Panc1 (cell line): ENCODE measurements around the gene ZBTB4. TPM values are rescaled to one million over a fixed set of nuclear protein-coding genes. Genes with fewer than 3 reads are reported as not detected.

Source experiments
- ATAC-seq: fragments of 200-7000 bp; cut with Tn5 transposase; 2 replicates; pipeline ENCODE4 v1.9.1; 2020; ENCODE audit warnings: mild to moderate bottlenecking, moderate library complexity
- BruUV-seq: library from RNA; stranded (reverse); fragments of 400-500 nt; replicated peaks from 2 replicates; lab custom pipeline; 2021; lab: Mats Ljungman, UMichigan
- CTCF ChIA-PET: fragments of 300-600 bp; sonication (Branson Sonifier 250); formaldehyde crosslinking; loops from one replicate; lab custom pipeline; 2022; ENCODE audit warnings: antibody characterized with exemption; lab: Charles Lee
- POLR2A ChIA-PET: fragments of 300-600 bp; sonication (Branson Sonifier 250); formaldehyde crosslinking; loops from one replicate; lab custom pipeline; 2022; ENCODE audit warnings: antibody characterized with exemption; lab: Charles Lee
- DNase-seq: peaks from one replicate; pipeline ENCODE4 v3.0.0-alpha.2; 2010; ENCODE audit warnings: low read depth, low spot score
- H3K27ac ChIP-seq: 2 replicates; pipeline ENCODE4 v1.5.1; 2011; ENCODE audit warnings: mild to moderate bottlenecking, low read length, inconsistent platforms
- H3K27me3 ChIP-seq: fragments of 200-500 bp; sonication (Bioruptor generic); 2 replicates; pipeline ENCODE4 v1.6.0; 2014; ENCODE audit warnings: low read length, inconsistent platforms; ENCODE audit not compliant: control insufficient read depth, insufficient read depth
- H3K36me3 ChIP-seq: fragments of 200-500 bp; sonication (Bioruptor generic); 2 replicates; pipeline ENCODE4 v1.5.1; 2014; ENCODE audit warnings: inconsistent platforms, mild to moderate bottlenecking, low read length, moderate library complexity; ENCODE audit not compliant: control insufficient read depth, insufficient read depth
- H3K4me1 ChIP-seq: 2 replicates; pipeline ENCODE4 v1.5.1; 2011; ENCODE audit warnings: inconsistent platforms, mild to moderate bottlenecking, low read length, moderate library complexity; ENCODE audit not compliant: control insufficient read depth, insufficient read depth
- H3K4me3 ChIP-seq, 2 experiments: 2 replicates each; pipeline ENCODE4 v1.5.1; 2011 to 2012; ENCODE audit warnings: low read depth in 2 of 2, low read length in 2 of 2, mild to moderate bottlenecking in 2 of 2, inconsistent platforms in 1 of 2, moderate library complexity in 1 of 2
- H3K9me3 ChIP-seq: fragments of 200-500 bp; sonication (Bioruptor generic); 2 replicates; pipeline ENCODE4 v1.5.1; 2014; ENCODE audit warnings: low read depth, mild to moderate bottlenecking, inconsistent platforms, low read length, moderate library complexity; ENCODE audit not compliant: control insufficient read depth, insufficient read depth
- POLR2AphosphoS5 ChIP-seq: IDR thresholded peaks from 2 replicates; pipeline ENCODE4 v1.6.1; 2012; ENCODE audit warnings: mild to moderate bottlenecking, low read depth, low read length, moderate library complexity
- SIN3A ChIP-seq: IDR thresholded peaks from 2 replicates; pipeline ENCODE4 v1.6.1; 2012; ENCODE audit warnings: low read depth, mild to moderate bottlenecking, low read length, moderate library complexity, borderline replicate concordance; ENCODE audit not compliant: insufficient read depth
- TCF7L2 ChIP-seq: IDR thresholded peaks from 2 replicates; pipeline ENCODE4 v1.6.1; 2011; ENCODE audit warnings: mild to moderate bottlenecking, low read depth, low read length, inconsistent platforms
- in situ Hi-C: cut with HindIII; loops from 2 replicates; pipeline ENCODE4 v1.10.0; 2016; ENCODE audit warnings: low sequenced_read_pairs, low pct_unique_long_range_greater_than_20kb
- intact Hi-C: fragments of 100-400 bp; cut with micrococcal nuclease; formaldehyde crosslinking; loops from one replicate; pipeline ENCODE4 v1.10.0; 2022; ENCODE audit not compliant: unreplicated experiment
- total RNA-seq: library from RNA; stranded (reverse); gene quantifications from one replicate; pipeline ENCODE4 v1.2.1, GENCODE V29; 2021; ENCODE audit not compliant: unreplicated experiment
- TF ChIP-seq, protein P1 (sequence below), 2 experiments: IDR thresholded peaks; 2 replicates each; pipeline ENCODE4 v1.6.1; 2011 to 2012; ENCODE audit warnings: low read depth in 2 of 2, control low read depth in 1 of 2, low read length in 1 of 2, mild to moderate bottlenecking in 1 of 2, moderate library complexity in 1 of 2; ENCODE audit not compliant: insufficient read depth in 1 of 2
- TF ChIP-seq, protein P2 (sequence below): fragments of 450-650 bp; IDR thresholded peaks from 2 replicates; pipeline ENCODE4 v1.5.1; 2017; ENCODE audit warnings: mild to moderate bottlenecking

Gene ZBTB4
- total RNA-seq, 1 experiment from 2014 or later = 24.9 TPM

DNA sequence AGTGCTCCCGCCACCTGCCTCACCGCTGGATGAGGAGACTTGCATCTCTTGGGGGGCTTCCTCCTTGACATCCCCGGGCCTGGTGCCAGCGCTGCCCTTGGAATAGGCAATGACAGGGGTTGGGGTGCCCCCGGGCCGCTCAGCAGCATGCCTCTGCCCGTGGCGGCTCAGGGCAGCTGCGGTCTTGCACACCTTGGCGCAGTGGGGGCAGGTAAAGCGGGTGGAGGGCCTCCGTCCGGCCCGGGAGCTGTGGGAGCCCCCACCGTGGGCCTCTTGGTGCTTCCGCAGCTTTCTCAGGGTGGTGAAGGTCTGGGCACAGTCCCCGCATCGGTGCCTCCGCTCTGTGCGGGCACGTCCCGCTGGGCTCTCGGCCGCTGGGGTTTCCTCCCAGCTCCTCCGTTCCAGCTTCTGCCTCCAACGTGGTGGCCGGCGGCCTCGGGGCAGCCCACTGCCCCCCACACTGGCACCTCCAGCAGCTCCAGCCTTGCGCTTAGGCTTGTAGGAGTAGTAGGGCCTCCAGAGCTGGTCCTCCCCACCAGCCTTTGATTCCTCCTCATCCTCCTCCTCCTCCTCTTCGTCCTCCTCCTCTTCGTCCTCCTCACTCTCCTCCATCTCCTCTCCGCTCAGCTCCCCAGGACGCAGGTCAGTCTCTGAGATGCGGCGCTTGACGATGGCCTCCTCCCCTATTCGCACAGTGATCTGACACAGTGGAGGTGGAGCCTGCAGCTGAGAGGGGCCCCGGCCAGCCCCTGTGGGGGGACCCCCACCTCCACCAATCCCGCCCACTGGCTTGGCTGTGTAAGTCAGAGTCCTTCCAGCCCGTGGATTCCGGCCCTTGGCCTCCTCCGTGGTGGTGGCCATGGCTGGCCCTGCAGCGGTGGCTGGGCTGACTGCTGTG is 16.7 kb downstream of the ZBTB4 start:
- in situ Hi-C loops = no loop called here
- Histone ChIP-seq H3K4me3 (no peak overlapping the region), H3K4me1 (peaks cover 9% of the 10 kb centered on the region; the same call in 1 of the 2 replicates), H3K9me3 (no peaks in the 10 kb centered on the region), H3K27ac (no peak overlapping the region), H3K36me3 (no peaks in the 10 kb centered on the region), H3K27me3 (no peaks in the 10 kb centered on the region)
- ChIA-PET POLR2A (no interaction called here), CTCF (no interaction called here)
- BruUV-seq = no TSS peak
- ATAC-seq = no peak
- TF ChIP-seq, protein P1, sequence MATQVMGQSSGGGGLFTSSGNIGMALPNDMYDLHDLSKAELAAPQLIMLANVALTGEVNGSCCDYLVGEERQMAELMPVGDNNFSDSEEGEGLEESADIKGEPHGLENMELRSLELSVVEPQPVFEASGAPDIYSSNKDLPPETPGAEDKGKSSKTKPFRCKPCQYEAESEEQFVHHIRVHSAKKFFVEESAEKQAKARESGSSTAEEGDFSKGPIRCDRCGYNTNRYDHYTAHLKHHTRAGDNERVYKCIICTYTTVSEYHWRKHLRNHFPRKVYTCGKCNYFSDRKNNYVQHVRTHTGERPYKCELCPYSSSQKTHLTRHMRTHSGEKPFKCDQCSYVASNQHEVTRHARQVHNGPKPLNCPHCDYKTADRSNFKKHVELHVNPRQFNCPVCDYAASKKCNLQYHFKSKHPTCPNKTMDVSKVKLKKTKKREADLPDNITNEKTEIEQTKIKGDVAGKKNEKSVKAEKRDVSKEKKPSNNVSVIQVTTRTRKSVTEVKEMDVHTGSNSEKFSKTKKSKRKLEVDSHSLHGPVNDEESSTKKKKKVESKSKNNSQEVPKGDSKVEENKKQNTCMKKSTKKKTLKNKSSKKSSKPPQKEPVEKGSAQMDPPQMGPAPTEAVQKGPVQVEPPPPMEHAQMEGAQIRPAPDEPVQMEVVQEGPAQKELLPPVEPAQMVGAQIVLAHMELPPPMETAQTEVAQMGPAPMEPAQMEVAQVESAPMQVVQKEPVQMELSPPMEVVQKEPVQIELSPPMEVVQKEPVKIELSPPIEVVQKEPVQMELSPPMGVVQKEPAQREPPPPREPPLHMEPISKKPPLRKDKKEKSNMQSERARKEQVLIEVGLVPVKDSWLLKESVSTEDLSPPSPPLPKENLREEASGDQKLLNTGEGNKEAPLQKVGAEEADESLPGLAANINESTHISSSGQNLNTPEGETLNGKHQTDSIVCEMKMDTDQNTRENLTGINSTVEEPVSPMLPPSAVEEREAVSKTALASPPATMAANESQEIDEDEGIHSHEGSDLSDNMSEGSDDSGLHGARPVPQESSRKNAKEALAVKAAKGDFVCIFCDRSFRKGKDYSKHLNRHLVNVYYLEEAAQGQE (IDR thresholded peaks at IDR 0.05; ENCODE audit: insufficient read depth in 1 of 2, low read depth in 2 of 2, low read length in 1 of 2) = no peak
- no peak for TF ChIP-seq POLR2AphosphoS5
- no peak for TF ChIP-seq SIN3A
- TF ChIP-seq, protein P2, sequence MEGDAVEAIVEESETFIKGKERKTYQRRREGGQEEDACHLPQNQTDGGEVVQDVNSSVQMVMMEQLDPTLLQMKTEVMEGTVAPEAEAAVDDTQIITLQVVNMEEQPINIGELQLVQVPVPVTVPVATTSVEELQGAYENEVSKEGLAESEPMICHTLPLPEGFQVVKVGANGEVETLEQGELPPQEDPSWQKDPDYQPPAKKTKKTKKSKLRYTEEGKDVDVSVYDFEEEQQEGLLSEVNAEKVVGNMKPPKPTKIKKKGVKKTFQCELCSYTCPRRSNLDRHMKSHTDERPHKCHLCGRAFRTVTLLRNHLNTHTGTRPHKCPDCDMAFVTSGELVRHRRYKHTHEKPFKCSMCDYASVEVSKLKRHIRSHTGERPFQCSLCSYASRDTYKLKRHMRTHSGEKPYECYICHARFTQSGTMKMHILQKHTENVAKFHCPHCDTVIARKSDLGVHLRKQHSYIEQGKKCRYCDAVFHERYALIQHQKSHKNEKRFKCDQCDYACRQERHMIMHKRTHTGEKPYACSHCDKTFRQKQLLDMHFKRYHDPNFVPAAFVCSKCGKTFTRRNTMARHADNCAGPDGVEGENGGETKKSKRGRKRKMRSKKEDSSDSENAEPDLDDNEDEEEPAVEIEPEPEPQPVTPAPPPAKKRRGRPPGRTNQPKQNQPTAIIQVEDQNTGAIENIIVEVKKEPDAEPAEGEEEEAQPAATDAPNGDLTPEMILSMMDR = no peak
- no peak for TF ChIP-seq TCF7L2
- intact Hi-C loops = no loop called here
- no peak for DNase-seq

DNA sequence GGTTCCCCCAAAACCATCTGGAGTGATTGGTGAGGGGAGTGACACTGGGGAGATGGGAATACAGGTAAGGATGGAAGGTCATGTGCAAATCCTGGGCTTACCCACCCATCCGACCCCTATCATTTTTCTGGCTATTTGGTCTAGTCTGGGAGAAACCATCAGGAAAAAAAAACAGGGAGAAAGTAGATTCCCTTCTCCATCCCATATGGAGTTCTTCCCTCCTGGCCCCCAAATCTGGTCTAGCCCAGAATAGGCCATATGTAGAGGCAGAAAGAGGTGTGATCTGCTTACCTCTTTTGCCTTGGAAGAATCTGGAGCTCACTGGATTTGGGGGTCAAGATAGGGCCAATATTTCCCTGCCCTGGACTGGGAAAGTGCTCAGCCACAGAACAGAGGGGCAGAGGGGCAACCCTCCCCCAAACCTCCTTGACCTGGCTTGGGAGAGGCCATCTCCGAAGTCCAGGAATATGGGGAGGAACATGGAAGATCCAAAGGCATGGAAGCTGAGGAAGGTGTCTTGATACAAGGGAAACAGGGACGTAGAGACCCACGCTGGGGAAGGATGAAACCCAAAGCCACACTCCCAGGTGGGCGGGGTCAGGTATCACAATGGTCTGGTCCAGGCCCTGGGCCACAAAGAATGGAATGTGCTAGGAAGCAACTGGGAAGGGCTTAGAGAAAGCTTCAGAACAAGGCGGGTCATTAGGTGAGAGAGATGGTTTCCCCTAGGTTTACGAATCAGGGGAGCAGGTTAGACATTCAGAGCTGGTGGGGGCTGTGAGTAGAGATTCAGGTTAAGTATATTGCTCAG is 18.4 kb downstream of the ZBTB4 start:
- Histone ChIP-seq H3K27ac (no peak overlapping the region), H3K4me1 (no peaks in the 10 kb centered on the region), H3K9me3 (no peaks in the 10 kb centered on the region), H3K27me3 (no peaks in the 10 kb centered on the region), H3K36me3 (no peaks in the 10 kb centered on the region), H3K4me3 (no peak overlapping the region)
- intact Hi-C loops = no loop called here
- in situ Hi-C loops = no loop called here
- DNase-seq (no peak), ATAC-seq (no peak)
- ChIA-PET POLR2A (no interaction called here), CTCF (no interaction called here)
- no peak for TF ChIP-seq TCF7L2
- no peak for TF ChIP-seq POLR2AphosphoS5
- TF ChIP-seq SIN3A = no peak
- TF ChIP-seq, protein P2 = no peak
- TF ChIP-seq, protein P1 (IDR thresholded peaks at IDR 0.05; ENCODE audit: insufficient read depth in 1 of 2, low read depth in 2 of 2, low read length in 1 of 2) = no peak
- no TSS peak for BruUV-seq
